AG04449 (cell line): ENCODE data around the gene MGAT5B.

Experiments
- CTCF ChIA-PET: fragments of 350-600 bp; formaldehyde crosslinking; extraction: SDS; loops from one replicate; lab custom pipeline; 2021; ENCODE audit warnings: antibody characterized with exemption; lab: Yijun Ruan, JAX
- POLR2A ChIA-PET: fragments of 400-600, 350-600 bp; formaldehyde crosslinking; extraction: SDS; loops from one replicate; lab custom pipeline; 2020; ENCODE audit warnings: antibody characterized with exemption, inconsistent platforms; lab: Yijun Ruan, JAX
- DNase-seq: peaks from one replicate; pipeline ENCODE4 v3.0.0-alpha.2; 2010; ENCODE audit warnings: low read depth, low spot score
- H3K4me3 ChIP-seq: 2 replicates; pipeline ENCODE4 v1.5.1; 2011; ENCODE audit warnings: low read depth, mild to moderate bottlenecking, control low read depth, low read length
- TF ChIP-seq, protein P1 (sequence below): IDR thresholded peaks from one replicate; pipeline ENCODE4 v1.5.1; 2011; ENCODE audit warnings: mild to moderate bottlenecking, moderate library complexity, low read length, control low read depth, inconsistent platforms; ENCODE audit not compliant: insufficient read depth; ENCODE audit errors: missing control alignments

MGAT5B gene

GRCh38 chr17:76868669-76869495 is 678 bp downstream of the MGAT5B start:
- H3K4me3 ChIP-seq = peak overlapping the region; percentile 36
- TF ChIP-seq, protein P1, sequence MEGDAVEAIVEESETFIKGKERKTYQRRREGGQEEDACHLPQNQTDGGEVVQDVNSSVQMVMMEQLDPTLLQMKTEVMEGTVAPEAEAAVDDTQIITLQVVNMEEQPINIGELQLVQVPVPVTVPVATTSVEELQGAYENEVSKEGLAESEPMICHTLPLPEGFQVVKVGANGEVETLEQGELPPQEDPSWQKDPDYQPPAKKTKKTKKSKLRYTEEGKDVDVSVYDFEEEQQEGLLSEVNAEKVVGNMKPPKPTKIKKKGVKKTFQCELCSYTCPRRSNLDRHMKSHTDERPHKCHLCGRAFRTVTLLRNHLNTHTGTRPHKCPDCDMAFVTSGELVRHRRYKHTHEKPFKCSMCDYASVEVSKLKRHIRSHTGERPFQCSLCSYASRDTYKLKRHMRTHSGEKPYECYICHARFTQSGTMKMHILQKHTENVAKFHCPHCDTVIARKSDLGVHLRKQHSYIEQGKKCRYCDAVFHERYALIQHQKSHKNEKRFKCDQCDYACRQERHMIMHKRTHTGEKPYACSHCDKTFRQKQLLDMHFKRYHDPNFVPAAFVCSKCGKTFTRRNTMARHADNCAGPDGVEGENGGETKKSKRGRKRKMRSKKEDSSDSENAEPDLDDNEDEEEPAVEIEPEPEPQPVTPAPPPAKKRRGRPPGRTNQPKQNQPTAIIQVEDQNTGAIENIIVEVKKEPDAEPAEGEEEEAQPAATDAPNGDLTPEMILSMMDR = no peak
- POLR2A ChIA-PET = interaction anchor here (1.0 kb wide), 1 partner anchor 187 kb away, joined by 6 read pairs; no protein-coding TSS in a partner anchor
- DNase-seq = no peak
- CTCF ChIA-PET = interaction anchor here (0.8 to 11.9 kb wide), 31 partner anchors 9 to 218 kb away, joined by 3 to 541 read pairs (median 4); no protein-coding TSS in a partner anchor

DNA sequence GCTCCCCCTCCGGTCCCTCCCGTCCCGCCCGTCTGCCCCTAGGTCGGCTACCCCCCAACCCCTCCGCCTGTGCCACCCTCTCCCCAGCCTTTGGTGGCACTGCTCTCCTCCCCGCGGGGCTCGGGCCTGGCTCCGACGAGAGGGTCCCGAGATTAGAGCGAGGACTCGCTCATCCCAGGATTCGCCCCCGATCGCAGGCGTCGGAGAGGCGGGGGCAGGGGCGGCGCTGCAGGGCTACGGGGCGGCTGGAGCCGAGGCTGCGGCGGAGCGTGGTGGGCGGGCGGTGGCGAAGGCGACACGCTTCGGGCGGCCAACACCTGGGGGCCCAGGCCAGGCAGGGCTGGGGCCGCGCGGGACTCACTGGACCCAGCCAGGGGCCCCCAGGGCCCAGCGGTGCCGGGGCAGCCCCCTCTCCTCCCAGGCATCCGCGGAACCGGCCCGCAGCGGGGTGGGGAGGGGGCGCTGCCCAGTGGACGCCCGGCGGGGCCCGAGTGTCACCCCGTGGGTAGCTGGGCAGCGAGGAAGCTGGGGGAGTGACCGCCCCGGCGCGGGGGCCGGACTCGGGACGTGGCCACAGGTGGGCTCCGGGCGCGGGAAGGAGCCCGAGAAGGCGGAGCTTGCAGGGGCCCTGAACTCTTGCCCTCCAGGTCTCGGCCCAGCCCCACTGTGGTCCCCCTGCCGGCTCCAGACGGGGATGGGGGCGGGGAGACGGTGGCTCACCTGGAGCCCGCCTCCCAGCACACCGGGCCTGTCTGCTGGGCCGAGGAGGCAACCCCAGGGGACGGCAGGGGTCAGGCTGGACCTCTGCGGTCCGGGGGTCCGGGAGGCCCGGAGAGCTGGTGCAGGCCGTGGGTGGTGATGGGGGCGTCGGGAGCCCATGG is 1.5 kb downstream of the MGAT5B start:
- TF ChIP-seq, protein P1 = no peak
- CTCF ChIA-PET = interaction anchor here (2.4 to 11.9 kb wide), 4 partner anchors 10 to 217 kb away, joined by 6 to 541 read pairs (median 30); no protein-coding TSS in a partner anchor
- POLR2A ChIA-PET = no interaction called here
- H3K4me3 ChIP-seq = peak overlapping the region; percentile 36
- no peak for DNase-seq

DNA sequence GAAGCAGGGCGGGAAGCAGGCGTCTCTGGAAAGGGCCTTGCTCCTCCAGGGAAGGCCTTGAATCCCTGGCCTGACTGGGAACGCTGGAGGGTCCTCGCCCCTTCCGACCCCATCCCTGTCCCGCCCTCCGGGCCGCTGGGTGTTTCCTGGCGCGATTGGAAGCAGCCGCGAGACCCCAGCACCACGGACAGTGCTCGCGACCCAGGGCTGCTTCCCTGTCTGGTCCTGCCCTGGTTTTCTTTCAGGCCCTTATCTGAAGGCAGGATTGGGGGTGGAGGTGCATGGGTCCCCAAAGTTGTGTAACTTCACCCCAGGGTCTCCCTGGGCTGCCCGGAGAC is 2.1 kb downstream of the MGAT5B start:
- DNase-seq = no peak
- CTCF ChIA-PET = interaction anchor here (1.3 to 11.9 kb wide), 2 partner anchors 189 to 217 kb away, joined by 6 to 541 read pairs; no protein-coding TSS in a partner anchor
- H3K4me3 ChIP-seq = no peak overlapping the region
- POLR2A ChIA-PET = no interaction called here
- TF ChIP-seq, protein P1 = no peak

DNA sequence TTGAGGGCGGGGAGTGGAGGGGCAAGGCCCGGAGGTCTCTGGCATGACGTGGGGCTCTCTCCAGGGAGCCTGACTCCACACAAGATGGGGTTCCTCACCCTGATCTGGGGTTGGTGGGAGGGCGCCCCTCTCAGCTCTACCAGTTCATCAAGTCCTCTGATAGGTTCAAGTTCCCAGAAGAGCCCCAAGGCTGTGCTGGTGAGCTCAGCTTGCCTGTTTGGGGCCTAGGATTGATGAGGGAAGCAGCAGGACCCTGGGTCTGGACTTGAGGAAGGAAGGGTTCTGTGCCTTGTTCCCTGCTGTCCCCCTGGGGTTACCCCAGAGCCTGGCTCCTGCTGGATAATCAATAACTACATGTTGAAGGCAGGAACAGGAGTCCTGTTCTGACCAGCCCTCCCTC is 3.5 kb downstream of the MGAT5B start:
- ChIA-PET CTCF (interaction anchor here (1.0 to 11.9 kb wide), 7 partner anchors 9 to 217 kb away, joined by 3 to 541 read pairs (median 5); no protein-coding TSS in a partner anchor), POLR2A (no interaction called here)
- H3K4me3 ChIP-seq = no peak overlapping the region
- no peak for DNase-seq
- TF ChIP-seq, protein P1 = no peak

DNA sequence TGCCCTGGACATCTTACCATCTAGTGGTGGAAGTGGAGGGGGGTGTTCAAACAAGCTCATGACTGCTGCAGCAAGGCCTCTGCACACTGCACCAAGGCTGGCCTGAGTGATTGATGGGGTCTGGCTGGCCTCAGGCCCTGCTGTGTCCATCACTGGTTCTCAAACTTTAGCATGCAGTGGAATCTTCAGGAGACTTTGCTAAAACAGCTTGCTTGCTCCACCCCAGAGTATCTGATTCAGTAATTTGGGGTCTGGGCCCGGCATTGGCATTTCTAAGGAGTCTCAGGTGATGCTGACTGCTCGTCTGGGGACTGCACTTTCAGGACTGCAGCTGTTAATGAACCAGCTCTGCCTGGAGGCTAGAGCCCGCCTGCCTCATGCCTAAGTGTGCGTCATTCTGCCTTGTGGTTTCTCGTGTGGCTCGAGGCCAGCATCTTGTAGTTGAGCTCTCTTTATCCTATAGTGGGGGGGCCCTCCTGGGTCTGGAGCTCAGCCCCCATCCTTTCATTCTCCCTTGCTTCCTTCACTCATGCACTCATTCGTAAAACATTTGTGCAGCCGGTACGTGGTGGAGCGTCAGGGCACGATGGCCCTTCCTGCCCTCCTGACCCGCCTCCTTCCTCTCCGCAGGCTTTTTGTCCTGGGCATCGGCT is 4.1 kb downstream of the MGAT5B start:
- no peak overlapping the region for H3K4me3 ChIP-seq
- POLR2A ChIA-PET = interaction anchor here (0.6 to 1.0 kb wide), 2 partner anchors 107 to 135 kb away, joined by 3 read pairs; partner anchors contain the start of genes MFSD11 and SRSF2
- peak; percentile 77 for DNase-seq
- CTCF ChIA-PET = interaction anchor here (0.9 to 11.9 kb wide), 7 partner anchors 9 to 216 kb away, joined by 3 to 541 read pairs (median 3); no protein-coding TSS in a partner anchor
- TF ChIP-seq, protein P1 = no peak
